Stomach (tissue), 4 donors: ENCODE data around the gene AP1S3.
A peak's percentile ranks its signal among the peaks of the same experiment; 100 is the strongest.

ENCODE experiments used
- CTCF ChIP-seq, 7 experiments: fragments of 450-650 bp in 4 of 7; fragments of 200-600 bp in 3 of 7; sonication (generic) in 3 of 7; IDR thresholded peaks; one replicate each; pipeline ENCODE4 v1.5.1; 2016 to 2019; ENCODE audit warnings: antibody characterized with exemption in 7 of 7, control low read depth in 2 of 7, mild to moderate bottlenecking in 1 of 7
- EP300 ChIP-seq: sonication (generic); formaldehyde crosslinking; IDR thresholded peaks from one replicate; pipeline ENCODE4 v1.6.1; 2017; ENCODE audit warnings: antibody characterized with exemption
- POLR2A ChIP-seq, 4 donors: fragments of 450-650 bp; IDR thresholded peaks; one replicate each; pipeline ENCODE4 v1.6.1; 2016; ENCODE audit warnings: antibody characterized with exemption in 4 of 4, control low read depth in 2 of 4, mild to moderate bottlenecking in 1 of 4, moderate library complexity in 1 of 4
- POLR2AphosphoS5 ChIP-seq, 3 donors: sonication (generic); formaldehyde crosslinking; IDR thresholded peaks; one replicate each; pipeline ENCODE4 v1.6.1; 2016; ENCODE audit warnings: antibody characterized with exemption in 3 of 3

DNA sequence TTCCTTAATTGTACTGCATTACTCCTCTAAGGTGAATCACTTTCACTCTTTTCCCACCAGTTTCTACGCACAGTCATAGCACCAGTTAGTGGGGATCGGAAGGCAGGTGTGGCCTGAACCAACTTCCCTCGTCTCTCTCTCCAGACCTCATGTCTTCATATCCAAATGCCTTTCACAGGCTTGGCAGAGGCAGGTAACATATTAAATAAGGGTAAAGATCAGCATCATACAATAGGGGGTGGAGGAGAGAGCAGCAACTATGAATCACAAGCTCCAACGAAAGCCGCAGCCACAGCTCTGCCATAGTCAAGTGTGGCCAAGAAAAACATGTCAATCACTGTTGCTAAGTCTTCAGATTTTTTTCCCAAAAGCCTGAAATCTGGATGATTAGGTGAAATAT is 40.3 kb downstream of the AP1S3 start:
- no peak for TF ChIP-seq CTCF (IDR thresholded peaks at IDR 0.05)
- TF ChIP-seq EP300, result no peak
- no peak for TF ChIP-seq POLR2A (IDR thresholded peaks at IDR 0.05)
- TF ChIP-seq POLR2AphosphoS5 (IDR thresholded peaks at IDR 0.05), result peak in 2 of 3 donors; percentile 32 to 77
